ENCODE data around the gene PDYN.
"Not testable (repeated sequence)": the region's sequence is repeated elsewhere in the genome, so short reads cannot be mapped to it uniquely, and the experiment has no call there.

Gene PDYN

DNA sequence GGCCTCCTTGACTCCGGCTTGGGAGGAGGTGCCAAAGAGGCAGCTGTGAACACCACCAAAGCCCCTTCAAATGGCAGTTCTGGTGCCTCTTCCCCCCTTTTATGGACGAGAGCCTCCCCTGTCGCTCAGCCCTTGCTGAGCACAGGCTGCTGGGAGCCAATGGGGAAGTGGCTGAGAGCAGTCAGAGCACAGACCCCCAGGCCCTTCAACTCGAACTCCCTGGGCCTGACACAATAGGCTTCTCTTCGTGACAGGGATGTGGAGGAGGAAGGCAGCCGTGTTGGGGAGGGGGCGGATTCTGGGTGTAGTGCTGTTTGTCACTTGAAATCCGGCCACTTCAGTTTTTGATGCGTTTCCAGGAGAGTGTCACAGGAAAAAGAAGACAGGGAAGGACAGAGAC lies at the start of gene PDYN:
TSS of gene PDYN (minus strand) at position 73 of the 400 bp plus-strand sequence. CDS start 10,974 bp downstream, outside the sequence.
- DNase-seq = no peak

DNA sequence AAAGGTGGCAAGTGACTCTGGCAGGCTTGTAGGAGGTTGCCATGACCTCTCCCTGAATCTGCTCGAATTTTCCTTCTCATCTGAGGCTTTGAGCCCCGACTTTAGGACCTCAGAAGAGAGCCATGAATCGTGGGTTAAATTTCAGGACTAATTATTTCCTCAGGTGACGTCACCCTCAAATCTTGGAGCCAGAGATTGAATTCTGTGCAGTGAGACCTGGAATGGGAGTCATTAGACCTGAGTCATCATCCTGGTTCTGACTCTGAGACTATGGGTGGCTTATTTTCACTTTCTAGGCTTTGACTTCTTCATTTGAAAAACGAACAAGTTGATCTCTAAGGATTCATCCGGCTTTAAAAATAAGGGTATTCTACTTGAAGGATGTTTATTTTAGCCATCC lies 48.5 kb upstream of the PDYN start:
- no peak for DNase-seq

DNA sequence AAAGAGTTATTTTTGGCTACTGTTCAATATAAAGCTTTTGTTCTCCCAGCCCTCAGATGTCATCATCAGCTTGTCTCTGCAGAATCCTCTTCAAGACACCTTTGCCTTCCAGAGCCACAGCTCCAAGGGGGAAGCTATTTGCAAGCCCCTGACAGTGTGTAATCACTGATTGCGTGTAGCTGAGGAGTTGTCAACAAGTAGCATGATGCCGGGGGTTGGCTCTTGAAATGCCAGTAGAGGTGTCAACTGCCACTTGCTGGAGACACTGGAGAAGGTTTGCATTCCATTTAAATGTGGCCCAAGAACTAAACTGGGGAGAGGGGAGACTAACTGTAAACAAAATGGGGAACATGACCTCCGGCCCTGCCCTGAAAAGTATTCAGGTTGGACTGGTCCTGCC lies 44.3 kb upstream of the PDYN start:
- DNase-seq = no peak

DNA sequence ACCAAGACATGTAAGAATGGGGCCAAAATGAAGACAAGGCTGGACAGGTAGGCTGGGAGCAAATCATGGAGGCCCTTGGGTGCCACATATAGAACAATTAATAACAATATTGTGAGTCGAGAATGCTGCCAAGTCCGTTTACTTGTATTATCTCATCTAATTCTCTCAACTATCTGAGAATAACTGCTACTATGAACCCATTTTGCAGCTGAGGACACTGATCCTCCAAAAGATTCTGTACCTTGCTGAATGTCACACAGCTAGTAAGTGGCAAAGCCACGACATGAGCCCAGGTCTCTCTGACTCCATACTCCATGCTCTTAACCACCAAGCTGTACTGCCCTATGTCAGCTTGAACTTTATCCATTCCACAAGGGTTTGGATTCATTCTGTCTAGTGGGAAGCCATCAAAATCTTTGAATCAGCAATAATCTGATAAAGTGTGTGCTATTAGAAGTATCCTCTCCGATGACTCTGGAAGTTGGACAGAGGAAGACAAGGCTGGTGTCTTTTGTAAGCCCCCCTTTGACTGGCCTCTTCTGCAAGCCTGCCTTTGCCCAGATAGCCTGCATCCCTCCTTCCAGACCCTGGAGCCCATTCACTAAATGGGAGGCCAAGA lies 43.5 kb upstream of the PDYN start:
- no peak for DNase-seq

DNA sequence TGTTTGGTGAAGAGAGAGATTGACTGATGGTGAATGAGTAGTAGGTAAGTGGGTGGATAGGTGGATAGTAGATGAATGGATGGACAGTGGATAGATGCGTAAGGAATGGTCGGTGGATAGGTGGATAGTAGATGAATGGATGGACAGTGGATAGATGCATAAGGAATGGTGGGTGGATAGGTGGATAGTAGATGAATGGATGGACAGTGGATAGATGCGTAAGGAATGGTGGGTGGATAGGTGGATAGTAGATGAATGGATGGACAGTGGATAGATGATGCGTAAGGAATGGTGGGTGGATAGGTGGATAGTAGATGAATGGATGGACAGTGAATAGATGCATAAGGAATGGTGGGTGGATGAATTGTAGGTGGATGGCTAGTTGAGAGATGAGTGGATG lies 42.5 kb upstream of the PDYN start:
- not testable (repeated sequence) for DNase-seq

DNA sequence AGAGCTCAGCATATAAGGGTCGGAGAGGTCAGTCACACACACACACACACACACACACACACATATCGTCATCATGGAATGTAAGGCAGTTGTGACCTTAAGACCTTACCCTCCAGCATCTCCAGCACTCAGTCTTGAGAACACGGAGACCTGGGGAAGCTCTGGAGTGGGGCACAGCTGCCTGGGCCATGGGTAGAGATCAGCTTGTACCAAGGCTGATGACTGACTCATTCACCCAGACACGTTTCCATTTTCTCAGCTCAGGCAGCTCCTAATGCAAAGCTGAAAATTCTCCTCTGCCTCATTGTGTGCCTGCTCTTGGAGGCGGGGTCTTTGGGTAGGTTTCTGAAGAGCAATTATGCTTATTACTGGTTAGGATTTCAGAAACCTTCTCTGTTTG lies 38.3 kb upstream of the PDYN start:
- no peak for DNase-seq

DNA sequence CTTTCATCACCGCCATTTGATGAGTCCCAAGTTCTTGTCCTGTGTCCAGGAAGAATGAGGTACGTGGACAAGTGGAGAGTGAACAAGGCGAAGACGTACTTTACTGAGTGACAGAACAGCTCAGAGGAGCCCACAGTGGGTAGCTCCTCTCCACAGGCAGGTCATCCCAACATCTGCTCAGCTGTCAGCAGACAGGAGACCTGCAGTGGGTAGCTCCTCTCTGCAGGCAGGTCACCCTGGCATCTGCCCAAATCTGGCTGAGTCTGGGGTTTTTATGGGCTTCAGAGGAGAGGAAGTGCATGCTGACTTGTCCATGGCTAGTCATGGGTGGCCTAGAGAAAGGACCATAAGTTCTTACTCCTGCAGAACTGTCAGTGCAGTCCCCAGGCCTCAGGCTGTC lies 32.7 kb upstream of the PDYN start:
- no peak for DNase-seq

DNA sequence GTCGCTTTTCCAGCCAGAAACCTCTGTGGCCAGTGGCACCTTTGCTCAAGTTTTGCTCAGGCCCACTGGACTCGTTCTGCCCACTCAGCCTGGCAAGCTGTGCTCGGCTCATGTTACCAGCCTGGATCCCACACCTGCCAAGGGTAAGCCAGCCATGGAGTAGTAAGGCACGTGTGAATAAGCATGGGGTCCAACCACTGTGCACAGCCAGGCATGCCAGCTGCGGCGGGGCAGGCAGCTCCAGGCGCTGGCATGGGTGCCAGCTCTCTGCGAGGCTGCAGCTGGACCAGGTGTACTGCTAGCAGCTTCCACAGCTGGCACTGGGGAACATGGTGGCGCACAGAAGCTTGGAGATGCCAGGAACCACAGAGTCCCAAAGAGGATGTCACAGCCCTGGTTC lies 32.1 kb upstream of the PDYN start:
- no peak for DNase-seq

DNA sequence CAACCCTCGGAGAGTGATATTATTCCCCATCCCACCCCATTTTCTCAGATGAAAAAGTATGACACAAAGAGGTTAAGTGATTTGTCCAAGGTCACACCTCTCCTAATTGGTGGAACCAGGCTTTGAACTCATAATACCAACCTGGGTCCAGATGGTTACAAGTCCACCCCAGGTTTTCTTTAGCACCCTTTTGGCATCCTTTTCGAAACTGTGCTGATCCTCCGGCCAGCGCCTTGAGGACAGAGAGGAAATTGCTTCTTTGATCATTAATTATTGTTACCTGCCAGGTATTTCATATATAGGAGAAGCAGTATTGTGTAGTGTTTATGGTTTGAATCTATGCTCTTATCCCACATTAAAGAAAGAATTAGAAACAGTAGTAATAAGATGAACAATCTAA lies 29.3 kb upstream of the PDYN start:
- no peak for DNase-seq

DNA sequence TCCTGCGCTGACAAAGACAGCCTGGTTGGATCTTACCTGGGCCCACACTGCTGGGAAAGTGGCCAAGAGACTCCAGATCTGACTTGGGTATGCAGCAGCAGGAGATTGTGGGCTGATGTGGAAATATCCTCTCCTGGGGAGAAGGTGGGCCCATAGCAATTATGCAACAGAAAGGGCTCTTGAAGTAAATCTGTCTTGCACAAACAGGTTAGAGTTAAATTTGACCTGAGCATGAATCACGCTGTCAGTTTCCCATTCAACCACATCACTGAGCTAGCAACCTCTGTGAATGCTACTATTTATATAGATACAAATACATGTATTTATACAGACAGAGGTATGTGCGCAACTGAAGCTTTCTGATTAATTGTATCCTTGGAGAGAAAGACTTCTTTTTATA lies 28.3 kb upstream of the PDYN start:
- no peak for DNase-seq

DNA sequence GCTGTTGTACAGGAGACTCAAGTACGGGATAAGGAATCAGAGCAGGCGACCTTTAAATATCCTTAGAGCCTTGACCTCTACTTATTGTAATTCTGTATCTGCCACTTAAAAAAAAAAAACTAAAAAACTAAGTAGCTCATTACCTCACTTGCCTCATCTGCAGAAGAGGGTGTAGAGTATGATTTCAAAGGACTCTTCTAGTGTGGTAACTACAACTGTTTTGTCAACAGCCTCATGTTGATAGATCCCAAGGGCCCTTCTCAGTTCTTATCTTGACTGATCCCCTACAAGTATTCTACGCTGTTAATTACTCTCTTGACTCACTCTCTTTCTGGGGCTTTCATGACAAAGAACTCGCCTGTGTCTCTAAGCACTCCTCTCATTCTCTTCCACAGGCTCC lies 16.7 kb upstream of the PDYN start:
- DNase-seq = no peak

DNA sequence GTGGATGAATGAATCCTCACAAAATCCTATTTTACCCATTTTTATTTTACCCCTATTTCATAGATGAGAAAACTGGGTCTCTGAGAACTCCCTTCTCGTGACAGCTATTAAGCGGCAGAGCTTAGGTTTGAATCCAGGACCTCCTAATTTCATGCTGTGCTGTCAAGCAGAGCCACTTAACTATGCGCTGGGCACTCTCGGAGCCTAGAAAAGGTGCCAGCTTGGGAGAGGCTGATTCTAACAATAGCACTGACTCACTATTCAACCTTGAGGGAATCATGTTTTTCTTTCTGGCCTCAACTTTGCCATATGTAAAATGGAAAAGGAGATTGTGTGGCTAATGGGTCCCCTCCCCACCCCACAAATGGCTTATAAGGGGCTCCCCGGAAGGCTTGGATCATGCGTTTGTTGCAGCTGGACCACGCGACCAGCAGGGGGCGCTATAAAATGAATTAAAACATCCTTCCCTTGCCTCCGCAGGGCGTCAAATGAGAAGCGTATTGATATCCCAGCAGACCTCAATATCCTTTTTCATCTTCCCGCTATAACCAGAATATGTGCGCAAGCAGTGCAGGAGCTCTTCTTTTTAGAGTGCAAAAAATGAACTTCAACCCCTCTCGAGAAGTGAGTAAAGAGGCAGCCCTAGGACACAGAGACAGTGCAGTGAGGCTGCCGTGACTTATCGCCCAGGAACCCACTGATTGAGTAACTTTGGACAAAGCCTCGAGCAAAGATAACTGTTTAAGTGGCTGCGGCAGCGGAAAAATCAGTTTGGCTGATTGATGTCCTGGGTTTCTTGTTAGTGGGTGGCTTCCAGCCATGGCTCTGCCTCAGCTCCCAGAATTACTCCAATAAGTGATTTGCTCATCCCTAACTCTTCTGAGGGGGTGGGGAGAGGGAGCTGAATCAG lies 12.8 kb upstream of the PDYN start:
- peak; percentile 17 for DNase-seq

DNA sequence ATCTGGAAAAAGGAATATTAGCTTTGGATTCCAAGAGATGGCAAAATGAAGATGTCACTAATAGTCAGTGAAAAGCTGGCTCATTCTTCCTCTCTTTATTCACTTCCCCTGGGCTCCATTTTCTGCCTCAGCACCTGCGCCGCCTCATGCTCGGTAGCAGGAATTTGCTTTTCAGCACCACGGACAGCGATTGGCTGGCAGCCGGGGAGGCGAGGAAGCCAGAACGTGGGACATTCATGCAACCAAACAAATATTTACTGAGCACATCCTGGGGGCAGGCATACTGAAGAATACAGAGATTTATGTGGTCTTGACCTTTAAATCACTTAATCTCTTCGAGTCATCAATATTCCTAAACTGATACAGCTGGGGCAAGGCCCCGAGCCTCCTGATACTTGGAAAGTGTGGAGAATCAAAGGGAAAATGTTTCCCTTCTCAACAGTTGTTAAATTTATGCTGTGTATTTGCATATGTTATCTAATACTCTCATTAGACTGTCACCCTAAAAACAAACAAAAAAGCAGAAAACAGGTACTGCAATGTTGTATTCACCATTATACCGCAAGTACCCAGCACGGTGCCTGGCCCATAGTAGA lies 12.1 kb upstream of the PDYN start:
- peak; percentile 56 for DNase-seq

DNA sequence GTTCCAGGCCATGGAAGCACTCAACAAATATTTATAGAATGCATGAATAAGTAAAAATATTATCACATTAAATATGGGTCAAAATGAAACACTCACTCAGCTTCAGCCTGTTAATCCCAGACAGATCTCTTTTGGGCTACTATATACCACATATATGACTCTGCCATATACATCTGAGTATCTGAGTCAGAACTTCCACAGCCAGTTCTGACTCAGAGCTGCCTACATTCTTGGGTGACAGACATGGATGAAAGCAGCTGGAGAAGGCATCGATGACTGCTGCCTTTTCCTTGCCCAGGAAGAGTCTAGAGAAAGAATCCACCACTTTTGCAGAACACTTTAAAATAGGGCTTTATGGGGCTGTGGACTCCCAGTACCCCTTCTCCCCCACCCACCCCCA lies 11.5 kb upstream of the PDYN start:
- DNase-seq = no peak

DNA sequence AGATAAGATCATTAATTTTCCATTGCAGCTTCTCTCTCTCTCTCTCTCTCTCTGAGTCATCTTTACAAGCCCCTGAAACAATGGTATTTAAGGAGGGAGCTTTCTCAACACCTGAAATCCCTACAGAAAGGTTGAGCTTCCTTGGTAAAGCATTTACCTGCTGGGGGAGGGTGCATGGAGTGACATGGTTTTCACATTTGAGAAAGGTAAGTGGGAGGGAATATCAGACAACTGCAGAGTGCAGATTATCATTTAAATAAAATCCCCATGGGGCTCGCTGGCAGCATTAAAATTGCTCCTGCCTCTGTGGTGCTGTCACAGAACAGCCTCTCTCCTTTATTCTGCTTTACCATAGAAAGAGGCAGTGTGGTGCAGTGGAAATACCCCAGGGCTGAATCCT lies 10.3 kb upstream of the PDYN start:
- no peak for DNase-seq

DNA sequence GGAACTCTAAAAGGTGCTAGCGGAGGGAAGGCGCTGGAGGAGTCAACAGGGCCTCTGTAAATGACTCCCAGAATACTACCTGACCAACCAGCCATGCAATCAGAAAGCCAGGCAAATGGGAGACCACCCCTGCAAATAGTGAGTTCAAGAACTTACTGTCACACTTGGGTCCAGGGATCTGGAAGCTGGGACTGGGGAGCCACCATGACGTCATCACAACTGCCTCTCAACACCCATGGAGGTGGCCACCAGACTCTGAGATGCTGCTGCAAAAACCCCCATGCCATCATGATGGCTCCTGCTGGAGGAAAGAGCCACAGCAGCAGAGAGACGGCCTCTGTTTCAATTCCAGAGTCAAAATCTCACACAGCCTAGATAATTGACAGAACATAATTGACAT lies 8.5 kb upstream of the PDYN start:
- DNase-seq = no peak

DNA sequence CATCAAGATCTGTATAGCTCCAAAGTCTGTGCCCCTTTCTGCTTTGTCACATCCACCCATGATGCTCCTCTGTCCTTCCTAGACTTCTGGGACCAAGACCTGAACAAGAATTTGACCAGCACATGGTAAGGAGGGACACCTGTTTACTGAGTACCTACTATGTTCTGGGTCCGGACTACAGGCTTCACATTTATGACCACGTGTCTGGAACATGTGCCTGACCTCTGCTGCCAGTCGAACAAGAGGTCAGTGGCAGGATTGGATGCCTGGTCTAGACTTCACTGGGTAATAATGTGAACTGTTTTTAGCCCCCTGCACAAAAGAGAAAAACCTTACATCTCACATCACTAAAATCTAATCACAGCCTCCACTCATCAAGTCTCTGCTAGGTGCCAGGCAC lies 7.3 kb upstream of the PDYN start:
- DNase-seq = no peak

DNA sequence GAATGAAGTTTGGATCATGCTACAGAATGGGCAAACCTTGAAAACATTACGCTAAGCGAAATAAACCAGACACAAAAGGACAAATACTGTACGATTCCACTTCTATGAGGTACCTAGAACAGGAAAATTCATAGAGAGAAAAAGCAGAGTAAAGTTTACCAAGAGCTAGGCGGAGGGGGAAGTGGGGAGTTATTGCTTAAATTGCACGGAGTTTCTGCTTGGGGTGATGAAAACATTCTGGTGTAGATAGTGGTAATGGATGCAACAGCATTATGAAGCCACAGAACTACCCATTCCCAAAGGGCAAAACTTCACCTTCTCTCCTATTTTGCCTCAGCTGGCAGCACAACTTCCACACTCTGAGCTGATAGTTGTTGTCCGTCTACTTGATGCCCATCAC lies 6.4 kb upstream of the PDYN start:
- DNase-seq = no peak

DNA sequence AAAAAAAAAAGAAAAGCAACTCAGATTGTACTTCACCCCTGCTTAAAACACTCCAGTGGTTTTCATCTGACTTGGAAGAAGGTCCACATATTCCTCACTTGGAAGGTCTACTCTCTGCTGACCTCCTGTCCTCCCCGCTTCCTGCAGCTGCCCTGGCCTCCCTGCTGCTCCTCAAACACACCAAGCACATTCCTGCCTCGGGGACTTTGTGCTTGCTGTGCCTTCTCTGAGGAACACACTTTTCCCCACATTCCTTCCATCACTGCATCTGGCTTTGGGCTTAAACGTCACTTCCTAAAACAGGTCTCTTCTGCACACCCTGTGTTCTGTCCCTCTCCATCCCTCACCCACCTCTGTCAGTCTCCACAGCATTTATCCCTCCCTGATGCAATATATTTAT lies 4.9 kb upstream of the PDYN start:
- DNase-seq = no peak

DNA sequence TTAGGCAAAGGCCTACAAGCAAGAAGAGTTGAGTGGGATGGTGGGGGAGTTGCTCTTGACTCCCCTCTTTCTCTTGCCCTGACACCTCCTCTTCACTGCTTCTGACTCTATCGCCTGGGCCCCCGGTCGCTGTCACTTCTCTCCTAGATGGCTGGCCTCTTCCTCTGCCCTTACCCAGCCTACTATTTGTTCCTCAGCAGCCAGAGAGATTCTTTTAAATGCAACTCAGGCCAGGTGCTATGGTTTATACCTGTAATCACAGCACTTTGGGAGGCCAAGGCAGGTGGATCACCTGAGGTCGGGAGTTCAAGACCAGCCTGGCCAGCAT lies 4.3 kb upstream of the PDYN start:
- no peak for DNase-seq

DNA sequence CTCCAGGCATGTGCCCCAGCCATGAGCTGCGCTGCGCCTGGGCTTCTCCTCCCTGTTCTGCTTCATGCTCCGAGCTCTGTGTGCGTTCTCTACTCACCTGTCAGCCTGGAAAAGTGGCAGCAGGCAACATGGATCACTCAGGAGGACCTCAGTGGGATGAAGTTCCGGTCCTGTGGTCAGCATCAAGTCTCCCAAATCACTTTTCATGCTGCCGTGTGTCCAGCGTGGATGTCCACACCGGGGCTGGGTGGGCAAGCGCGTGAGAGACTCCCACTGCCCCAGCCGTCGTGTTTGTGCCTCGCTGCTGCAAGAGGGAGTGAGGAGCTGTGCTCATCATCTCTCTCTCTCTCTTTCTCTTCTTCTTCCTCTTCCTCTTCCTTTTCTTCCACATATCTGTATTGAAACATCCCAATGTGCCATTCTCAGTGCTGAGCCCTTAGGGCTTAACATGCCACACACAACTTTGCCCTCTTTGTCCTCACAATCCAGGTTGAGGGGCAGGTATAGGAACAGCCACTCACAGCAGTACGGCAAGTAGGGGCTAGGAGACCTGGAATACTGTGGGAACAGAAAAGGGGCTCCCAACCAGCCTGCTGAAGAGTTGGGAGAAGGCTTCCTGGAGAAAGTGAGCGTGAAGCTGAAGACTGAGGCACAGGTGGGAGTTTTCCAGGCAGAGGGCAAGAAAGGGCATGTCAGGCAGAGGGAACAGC lies 3.8 kb upstream of the PDYN start:
- DNase-seq = no peak

DNA sequence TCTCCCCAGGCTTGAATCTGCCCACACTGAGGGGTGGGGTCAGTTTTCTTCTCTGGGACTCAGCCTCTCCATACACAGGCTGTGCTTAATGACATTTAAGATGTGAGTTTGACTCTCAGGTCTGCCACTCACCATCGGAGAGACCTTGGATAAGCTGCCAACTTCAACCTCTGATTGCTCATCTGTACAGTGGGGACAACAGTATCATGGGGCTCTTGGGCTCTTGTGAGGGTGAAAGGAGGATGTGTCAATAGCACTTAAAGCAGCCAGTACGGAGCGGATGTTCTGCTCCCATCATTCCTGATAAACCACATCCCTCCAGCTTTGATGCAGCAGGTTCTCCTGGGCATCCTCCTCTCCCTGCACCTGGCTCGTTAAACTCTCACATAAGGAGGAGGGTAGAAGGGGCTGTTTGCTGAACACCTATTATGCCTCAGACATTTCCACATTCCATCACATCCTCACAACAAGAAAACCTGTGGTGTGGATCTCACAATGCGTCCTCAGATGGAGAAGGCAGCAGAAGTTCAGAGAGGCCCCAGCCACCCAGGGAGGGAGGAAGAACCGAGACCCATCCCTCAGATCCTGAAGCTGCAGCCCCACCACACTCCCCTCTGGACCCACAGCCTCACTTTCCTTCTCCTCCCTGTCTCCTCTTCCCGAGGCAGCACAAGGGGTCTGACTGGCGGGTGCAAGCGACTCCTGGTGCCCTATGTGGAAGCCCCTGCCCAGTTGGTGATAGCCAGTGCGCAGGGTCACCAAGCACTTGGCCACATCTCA lies 1.9 kb upstream of the PDYN start:
- DNase-seq = no peak

DNA sequence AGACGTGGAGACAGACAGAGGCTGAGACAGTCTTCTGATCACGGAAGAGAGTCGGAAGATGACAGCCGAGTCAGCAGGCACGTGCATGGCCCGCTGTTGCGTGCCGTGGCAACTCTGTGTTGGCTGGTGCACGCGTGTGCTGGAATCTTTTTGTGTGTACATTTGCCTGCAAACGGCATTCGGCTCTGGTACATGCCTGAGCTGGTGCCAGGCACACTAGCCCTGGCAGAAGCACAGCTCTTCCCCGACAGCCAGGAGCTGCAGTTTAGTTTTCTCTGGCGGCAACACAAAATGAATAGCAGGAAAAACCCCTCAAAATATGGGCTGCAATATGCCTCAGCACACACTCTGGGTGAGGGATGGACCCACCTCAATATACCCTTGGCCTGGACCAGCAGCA lies 769 bp upstream of the PDYN start:
- DNase-seq = no peak

Data from activated naive CD4-positive, alpha-beta T cell treated with Interleukin-2 at 50 U/mL for 16 hours (primary cell).